GM10248 (cell line): ENCODE measurements around the gene TRAPPC5.
"Not testable (repeated sequence)": the region's sequence is repeated elsewhere in the genome, so short reads cannot be mapped to it uniquely, and the experiment has no call there.

ENCODE experiments used
- CTCF ChIA-PET: fragments of 300-600 bp; sonication (Branson Sonifier 250); formaldehyde crosslinking; extraction: SDS; loops from one replicate; lab custom pipeline; 2021; ENCODE audit warnings: antibody characterized with exemption; lab: Yijun Ruan, JAX
- POLR2A ChIA-PET: fragments of 350-650 bp; sonication (Branson Sonifier 250); formaldehyde crosslinking; extraction: SDS; loops from one replicate; lab custom pipeline; 2020; ENCODE audit warnings: antibody characterized with exemption; lab: Yijun Ruan, JAX
- DNase-seq: peaks from one replicate; pipeline ENCODE4 v3.0.0; 2012; ENCODE audit errors: extremely low spot score
- TF ChIP-seq, protein P1 (sequence below): IDR thresholded peaks from 2 replicates; pipeline ENCODE4 v1.5.1; 2012; ENCODE audit warnings: mild to moderate bottlenecking, low read depth; ENCODE audit errors: extremely low read depth, missing control alignments, control extremely low read depth

The TRAPPC5 gene

DNA sequence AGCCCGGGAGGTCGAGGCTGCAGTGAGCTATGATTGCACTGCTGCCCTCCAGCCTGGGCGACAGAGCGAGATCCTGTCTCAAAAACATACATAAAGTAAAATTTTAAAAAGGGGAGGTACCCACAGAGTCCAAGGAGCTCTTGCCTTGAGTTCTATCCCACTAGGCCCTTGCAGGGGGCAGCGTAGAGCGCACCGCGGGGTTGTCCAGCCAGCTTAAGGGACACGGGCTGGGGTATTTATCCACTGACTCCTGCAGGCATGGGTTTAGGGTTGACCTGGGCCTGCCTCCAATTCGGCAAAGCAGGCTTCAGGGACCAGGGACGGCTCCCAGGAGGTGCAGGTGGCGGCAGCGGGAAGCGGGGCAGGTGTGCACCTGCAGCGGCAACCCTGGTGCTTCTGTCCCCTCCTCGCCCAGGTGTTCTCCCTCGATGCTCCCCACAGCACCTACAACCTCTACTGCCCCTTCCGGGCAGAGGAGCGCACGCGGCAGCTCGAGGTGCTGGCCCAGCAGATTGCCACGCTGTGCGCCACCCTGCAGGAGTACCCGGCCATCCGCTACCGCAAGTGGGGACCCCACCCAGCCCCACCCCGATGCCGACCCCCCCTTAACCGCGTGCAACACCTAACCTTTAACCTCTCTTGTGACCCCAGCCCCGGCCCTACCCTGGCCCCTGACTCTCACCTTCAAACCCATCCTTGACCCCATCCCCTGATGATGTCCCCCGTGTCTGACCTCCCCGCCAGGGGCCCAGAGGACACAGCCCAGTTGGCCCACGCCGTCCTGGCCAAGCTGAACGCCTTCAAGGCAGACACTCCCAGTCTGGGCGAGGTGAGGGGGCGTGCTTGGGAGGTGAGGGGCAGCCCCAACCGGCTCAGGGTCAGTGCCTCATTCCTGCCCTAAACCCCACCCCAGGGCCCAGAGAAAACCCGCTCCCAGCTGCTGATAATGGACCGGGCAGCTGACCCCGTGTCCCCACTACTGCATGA lies 39.0 kb upstream of the TRAPPC5 start:
- TF ChIP-seq, protein P1, sequence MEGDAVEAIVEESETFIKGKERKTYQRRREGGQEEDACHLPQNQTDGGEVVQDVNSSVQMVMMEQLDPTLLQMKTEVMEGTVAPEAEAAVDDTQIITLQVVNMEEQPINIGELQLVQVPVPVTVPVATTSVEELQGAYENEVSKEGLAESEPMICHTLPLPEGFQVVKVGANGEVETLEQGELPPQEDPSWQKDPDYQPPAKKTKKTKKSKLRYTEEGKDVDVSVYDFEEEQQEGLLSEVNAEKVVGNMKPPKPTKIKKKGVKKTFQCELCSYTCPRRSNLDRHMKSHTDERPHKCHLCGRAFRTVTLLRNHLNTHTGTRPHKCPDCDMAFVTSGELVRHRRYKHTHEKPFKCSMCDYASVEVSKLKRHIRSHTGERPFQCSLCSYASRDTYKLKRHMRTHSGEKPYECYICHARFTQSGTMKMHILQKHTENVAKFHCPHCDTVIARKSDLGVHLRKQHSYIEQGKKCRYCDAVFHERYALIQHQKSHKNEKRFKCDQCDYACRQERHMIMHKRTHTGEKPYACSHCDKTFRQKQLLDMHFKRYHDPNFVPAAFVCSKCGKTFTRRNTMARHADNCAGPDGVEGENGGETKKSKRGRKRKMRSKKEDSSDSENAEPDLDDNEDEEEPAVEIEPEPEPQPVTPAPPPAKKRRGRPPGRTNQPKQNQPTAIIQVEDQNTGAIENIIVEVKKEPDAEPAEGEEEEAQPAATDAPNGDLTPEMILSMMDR: no peak
- ChIA-PET POLR2A (interaction anchor here (0.9 kb wide), 1 partner anchor 8 kb away, joined by 3 read pairs; the partner anchor contains the start of gene PCP2), CTCF (interaction anchor here (1.2 to 3.3 kb wide), 2 partner anchors 11 to 37 kb away, joined by 3 to 15 read pairs; no protein-coding TSS in a partner anchor)
- no peak for DNase-seq

DNA sequence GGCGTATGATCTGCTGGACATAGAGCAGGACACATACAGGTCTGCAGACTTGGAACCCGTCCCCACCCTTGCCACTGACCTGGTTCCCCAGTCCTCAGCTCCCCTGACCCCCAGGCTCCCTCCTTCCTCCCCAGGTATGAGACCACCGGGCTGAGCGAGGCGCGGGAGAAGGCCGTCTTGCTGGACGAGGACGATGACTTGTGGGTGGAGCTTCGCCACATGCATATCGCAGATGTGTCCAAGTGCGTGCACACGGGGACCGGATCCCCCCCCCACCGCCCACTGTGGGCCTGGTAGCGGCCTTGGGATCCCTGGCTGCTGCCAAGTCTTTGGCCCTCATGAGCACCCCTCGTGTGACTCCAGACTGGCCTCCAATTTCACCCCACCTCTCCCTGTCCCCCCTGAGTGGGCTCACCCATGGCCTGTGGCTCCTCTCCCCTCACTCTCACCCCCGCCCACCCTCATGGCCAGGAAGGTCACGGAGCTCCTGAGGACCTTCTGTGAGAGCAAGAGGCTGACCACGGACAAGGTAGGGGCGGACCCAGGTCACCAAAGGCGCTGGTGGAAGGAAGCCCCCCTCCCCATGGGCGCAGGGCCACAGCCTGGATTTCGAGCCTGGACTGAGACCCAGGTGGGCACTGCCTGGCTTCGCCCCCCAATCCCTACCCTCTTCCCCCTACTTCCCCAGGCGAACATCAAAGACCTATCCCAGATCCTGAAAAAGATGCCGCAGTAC lies 38.2 kb upstream of the TRAPPC5 start:
- ChIA-PET POLR2A (interaction anchor here (0.9 kb wide), 1 partner anchor 9 kb away, joined by 3 read pairs; the partner anchor contains the start of gene PCP2), CTCF (interaction anchor here (0.7 to 3.3 kb wide), 2 partner anchors 10 to 16 kb away, joined by 3 to 15 read pairs; no protein-coding TSS in a partner anchor)
- DNase-seq: no peak
- TF ChIP-seq, protein P1: no peak

DNA sequence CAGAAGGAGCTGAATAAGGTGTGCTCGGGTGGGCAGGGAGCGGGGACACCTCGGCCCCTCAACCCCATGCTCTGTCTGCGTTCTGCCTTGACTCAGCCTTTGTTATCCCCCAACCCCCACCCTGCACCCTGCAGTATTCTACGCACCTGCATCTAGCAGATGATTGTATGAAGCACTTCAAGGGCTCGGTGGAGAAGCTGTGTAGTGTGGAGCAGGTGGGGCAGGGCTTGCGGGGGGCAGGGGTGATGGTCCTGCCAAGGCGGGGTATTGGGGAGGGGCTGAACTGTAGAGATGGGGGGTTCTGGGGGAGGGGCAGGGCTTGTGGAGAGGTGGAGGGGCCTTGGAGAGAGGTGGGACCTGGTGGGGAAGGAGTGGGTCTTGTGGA lies 37.6 kb upstream of the TRAPPC5 start:
- no peak for DNase-seq
- POLR2A ChIA-PET: no interaction called here
- TF ChIP-seq, protein P1: no peak
- CTCF ChIA-PET: interaction anchor here (0.7 to 3.3 kb wide), 2 partner anchors 9 to 16 kb away, joined by 3 to 15 read pairs; no protein-coding TSS in a partner anchor

DNA sequence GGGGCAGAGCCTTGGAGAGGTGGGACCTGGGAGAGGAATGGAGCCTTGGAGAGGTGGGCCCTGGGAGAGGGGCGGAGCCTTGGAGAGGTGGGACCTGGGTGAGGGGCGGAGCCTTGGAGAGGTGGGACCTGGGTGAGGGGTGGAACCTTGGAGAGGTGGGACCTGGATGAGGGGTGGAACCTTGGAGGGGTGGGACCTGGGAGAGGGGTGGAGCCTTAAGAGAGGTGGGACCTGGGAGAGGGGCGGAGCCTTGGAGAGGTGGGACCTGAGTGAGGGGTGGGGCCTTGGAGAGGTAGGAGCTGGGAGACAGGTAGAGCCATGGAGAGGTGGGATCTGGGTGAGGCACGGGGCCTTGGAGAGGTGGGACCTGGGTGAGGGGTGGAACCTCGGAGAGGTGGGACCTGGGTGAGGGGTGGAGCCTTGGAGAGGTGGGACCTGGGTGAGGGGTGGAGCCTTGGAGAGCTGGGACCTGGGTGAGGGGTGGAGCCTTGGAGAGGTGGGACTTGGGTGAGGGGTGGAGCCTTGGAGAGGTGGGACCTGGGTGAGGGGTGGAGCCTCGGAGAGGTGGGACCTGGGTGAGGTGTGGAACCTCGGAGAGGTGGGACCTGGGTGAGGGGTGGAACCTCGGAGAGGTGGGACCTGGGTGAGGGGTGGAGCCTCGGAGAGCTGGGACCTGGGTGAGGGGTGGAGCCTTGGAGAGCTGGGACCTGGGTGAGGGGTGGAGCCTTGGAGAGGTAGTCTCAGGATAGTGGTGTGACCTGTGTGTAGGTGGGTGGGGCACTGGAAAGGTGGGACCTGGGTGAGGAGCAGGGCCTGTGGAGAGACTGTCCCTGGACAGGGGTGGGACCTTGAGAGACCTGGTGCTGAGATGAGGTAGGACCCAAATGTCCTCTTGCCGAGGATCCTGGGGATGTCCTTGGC lies 36.7 kb upstream of the TRAPPC5 start:
- DNase-seq, POLR2A ChIA-PET: not testable (repeated sequence)
- CTCF ChIA-PET: interaction anchor here (1.0 to 3.3 kb wide), 3 partner anchors 9 to 156 kb away, joined by 3 to 15 read pairs (median 3); no protein-coding TSS in a partner anchor

DNA sequence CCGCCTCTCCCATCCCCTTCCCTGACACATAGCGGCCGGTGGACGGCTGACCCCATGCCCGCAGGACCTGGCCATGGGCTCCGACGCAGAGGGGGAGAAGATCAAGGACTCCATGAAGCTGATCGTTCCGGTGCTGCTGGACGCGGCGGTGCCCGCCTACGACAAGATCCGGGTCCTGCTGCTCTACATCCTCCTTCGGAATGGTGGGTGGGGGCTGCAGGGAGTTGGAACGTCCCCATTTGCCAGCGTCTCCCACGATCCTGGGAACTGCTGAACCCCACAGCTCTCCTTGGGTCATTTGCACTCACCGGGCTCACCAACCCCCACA lies 36.1 kb upstream of the TRAPPC5 start:
- TF ChIP-seq, protein P1: no peak
- ChIA-PET POLR2A (no interaction called here), CTCF (interaction anchor here (1.0 to 3.3 kb wide), 3 partner anchors 8 to 156 kb away, joined by 3 to 15 read pairs (median 3); no protein-coding TSS in a partner anchor)
- DNase-seq: no peak

DNA sequence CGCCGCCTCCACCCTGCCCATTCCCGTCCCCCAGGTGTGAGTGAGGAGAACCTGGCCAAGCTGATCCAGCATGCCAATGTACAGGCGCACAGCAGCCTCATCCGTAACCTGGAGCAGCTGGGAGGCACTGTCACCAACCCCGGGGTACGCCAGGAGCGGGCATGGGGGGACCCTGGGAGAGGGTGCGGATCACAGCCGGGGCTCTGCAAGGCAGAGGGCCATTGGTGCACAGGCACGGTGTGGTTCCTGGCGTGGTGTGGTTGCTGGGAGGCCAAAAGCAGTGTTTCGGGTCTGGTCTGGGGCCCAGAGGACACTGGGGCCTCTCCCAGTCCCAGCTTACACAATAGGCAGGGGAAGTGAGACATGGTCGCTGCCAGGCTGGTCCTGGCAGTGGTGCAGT lies 35.5 kb upstream of the TRAPPC5 start:
- ChIA-PET POLR2A (interaction anchor here (0.6 kb wide), 1 partner anchor 81 kb away, joined by 4 read pairs; no protein-coding TSS in a partner anchor), CTCF (interaction anchor here (1.0 kb wide), 1 partner anchor 11 kb away, joined by 3 read pairs; no protein-coding TSS in a partner anchor)
- TF ChIP-seq, protein P1: no peak
- no peak for DNase-seq
